A673 (cell line): ENCODE data around the gene PRSS8. TPM values are rescaled to one million over a fixed set of nuclear protein-coding genes. Genes with fewer than 3 reads are reported as not detected.
"Not testable (repeated sequence)": the region's sequence is repeated elsewhere in the genome, so short reads cannot be mapped to it uniquely, and the experiment has no call there.

Source experiments
- BruUV-seq: library from RNA; stranded (reverse); fragments of 400-500 nt; replicated peaks from 2 replicates; lab custom pipeline; 2021; lab: Mats Ljungman, UMichigan
- CTCF ChIA-PET: fragments of 300-600 bp; sonication (Branson Sonifier 250); formaldehyde crosslinking; loops from one replicate; lab custom pipeline; 2022; ENCODE audit warnings: antibody characterized with exemption; lab: Charles Lee
- POLR2A ChIA-PET: fragments of 300-600 bp; sonication (Branson Sonifier 250); formaldehyde crosslinking; loops from one replicate; lab custom pipeline; 2022; ENCODE audit warnings: antibody characterized with exemption; ENCODE audit not compliant: low non-redundant PET; lab: Charles Lee
- DNase-seq: peaks from one replicate; pipeline ENCODE4 v3.0.0-alpha.2; 2015; ENCODE audit warnings: low spot score
- H3K27ac ChIP-seq: fragments of 200-600 bp; sonication (generic); 2 replicates; pipeline ENCODE4 v1.5.1; 2016; ENCODE audit warnings: mixed run types, low read depth, mild to moderate bottlenecking, mixed read lengths, antibody characterized with exemption, low read length; ENCODE audit not compliant: poor library complexity, severe bottlenecking
- H3K27me3 ChIP-seq: fragments of 200-600 bp; sonication (generic); replicated peaks from 2 replicates; pipeline ENCODE4 v1.6.1; 2017; ENCODE audit warnings: mixed run types, low read depth, mild to moderate bottlenecking, mixed read lengths, antibody characterized with exemption, low read length; ENCODE audit not compliant: insufficient read depth, poor library complexity
- H3K36me3 ChIP-seq: fragments of 200-600 bp; sonication (generic); 2 replicates; pipeline ENCODE4 v1.6.1; 2016; ENCODE audit warnings: mixed run types, mild to moderate bottlenecking, mixed read lengths, antibody characterized with exemption, low read length; ENCODE audit not compliant: insufficient read depth, poor library complexity, severe bottlenecking
- H3K4me1 ChIP-seq: fragments of 200-600 bp; sonication (generic); 2 replicates; pipeline ENCODE4 v1.6.1; 2017; ENCODE audit warnings: mixed run types, mild to moderate bottlenecking, mixed read lengths, antibody characterized with exemption, low read length; ENCODE audit not compliant: insufficient read depth, poor library complexity, severe bottlenecking
- H3K4me3 ChIP-seq: fragments of 200-600 bp; sonication (generic); 2 replicates; pipeline ENCODE4 v1.5.1; 2016; ENCODE audit warnings: low read depth, mixed run types, mild to moderate bottlenecking, mixed read lengths, low read length; ENCODE audit not compliant: poor library complexity, severe bottlenecking
- H3K9me3 ChIP-seq: fragments of 200-600 bp; sonication (generic); 2 replicates; pipeline ENCODE4 v1.6.1; 2016; ENCODE audit warnings: mixed run types, low read depth, mild to moderate bottlenecking, mixed read lengths, antibody characterized with exemption, low read length; ENCODE audit not compliant: poor library complexity, severe bottlenecking
- EZH2 ChIP-seq: fragments of 200-600 bp; sonication (generic); IDR thresholded peaks from 2 replicates; pipeline ENCODE4 v1.6.1; 2017; ENCODE audit warnings: borderline replicate concordance, low read depth, mild to moderate bottlenecking, mixed read lengths, antibody characterized with exemption, low read length; ENCODE audit not compliant: poor library complexity, severe bottlenecking
- intact Hi-C: fragments of 100-400 bp; cut with micrococcal nuclease; formaldehyde crosslinking; loops from one replicate; pipeline ENCODE4 v1.10.0; 2022; ENCODE audit not compliant: unreplicated experiment
- total RNA-seq: library from RNA; stranded (reverse); gene quantifications from 2 replicates; pipeline ENCODE4 v1.2.3, GENCODE V29; 2021
- TF ChIP-seq, protein P1 (sequence below): fragments of 300-800, 200-600 bp; sonication (generic); conservative IDR thresholded peaks from 2 replicates; pipeline ENCODE4 v1.5.1; 2017; ENCODE audit warnings: low read depth, mild to moderate bottlenecking, antibody characterized with exemption, low read length, moderate library complexity, mixed read lengths

Gene PRSS8
- total RNA-seq, 1 experiment from 2014 or later = not detected

DNA sequence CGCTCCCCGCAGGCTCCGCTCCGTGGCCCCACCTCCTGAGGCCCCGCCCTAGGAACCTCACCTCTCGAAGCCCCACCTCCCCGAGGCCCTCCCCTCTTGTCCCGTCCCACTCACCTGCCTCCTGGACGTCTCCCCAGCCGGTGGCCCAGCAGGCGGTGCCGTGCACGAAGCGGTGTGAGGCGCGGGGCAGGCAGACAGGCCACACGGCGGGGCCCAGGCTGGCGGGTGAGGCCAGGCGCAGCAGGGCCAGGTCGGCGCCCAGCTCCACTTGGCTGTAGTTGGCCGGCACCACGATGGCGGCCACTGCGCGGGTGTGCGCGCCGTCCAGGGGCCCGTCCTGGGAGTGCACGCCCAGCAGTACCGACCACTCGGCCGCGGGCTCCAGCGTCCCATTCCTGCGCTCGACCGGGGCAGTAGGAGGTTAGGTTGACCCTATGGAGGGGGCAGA, 12.8 kb upstream of the PRSS8 start:
- Histone ChIP-seq H3K4me3 (no peak overlapping the region), H3K9me3 (no peaks in the 10 kb centered on the region), H3K27me3 (no peaks in the 10 kb centered on the region), H3K36me3 (no peaks in the 10 kb centered on the region), H3K27ac (no peak overlapping the region), H3K4me1 (no peaks in the 10 kb centered on the region)
- intact Hi-C loops = loop anchor here (10.0 kb wide), 1 partner anchor 194 kb away; the partner anchor contains the start of gene SETD1A
- no TSS peak for BruUV-seq
- CTCF ChIA-PET = no interaction called here
- no peak for DNase-seq
- POLR2A ChIA-PET = no interaction called here
- TF ChIP-seq EZH2 = no peak
- TF ChIP-seq, protein P1, sequence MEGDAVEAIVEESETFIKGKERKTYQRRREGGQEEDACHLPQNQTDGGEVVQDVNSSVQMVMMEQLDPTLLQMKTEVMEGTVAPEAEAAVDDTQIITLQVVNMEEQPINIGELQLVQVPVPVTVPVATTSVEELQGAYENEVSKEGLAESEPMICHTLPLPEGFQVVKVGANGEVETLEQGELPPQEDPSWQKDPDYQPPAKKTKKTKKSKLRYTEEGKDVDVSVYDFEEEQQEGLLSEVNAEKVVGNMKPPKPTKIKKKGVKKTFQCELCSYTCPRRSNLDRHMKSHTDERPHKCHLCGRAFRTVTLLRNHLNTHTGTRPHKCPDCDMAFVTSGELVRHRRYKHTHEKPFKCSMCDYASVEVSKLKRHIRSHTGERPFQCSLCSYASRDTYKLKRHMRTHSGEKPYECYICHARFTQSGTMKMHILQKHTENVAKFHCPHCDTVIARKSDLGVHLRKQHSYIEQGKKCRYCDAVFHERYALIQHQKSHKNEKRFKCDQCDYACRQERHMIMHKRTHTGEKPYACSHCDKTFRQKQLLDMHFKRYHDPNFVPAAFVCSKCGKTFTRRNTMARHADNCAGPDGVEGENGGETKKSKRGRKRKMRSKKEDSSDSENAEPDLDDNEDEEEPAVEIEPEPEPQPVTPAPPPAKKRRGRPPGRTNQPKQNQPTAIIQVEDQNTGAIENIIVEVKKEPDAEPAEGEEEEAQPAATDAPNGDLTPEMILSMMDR = no peak

DNA sequence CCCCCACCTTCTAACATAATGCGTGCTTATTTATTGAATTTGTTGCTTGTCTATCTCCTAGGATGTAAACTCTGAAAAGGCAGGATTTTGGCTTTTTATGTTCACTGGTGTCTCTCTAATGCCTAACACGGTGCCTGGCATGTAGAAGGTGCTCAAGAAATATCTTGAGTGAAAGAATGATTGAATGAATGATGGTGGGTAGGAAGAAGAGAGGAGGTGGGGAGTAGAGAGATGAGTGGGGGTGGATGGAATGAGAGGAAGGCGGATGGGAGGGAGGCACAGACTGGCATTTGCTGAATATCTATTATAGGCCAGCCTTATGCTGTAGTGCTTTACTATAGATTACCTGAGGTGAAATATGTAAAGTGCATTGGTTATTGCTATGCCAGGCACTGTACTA, 12.0 kb upstream of the PRSS8 start:
- Histone ChIP-seq H3K4me1 (peaks cover 3% of the 10 kb centered on the region), H3K36me3 (no peaks in the 10 kb centered on the region), H3K4me3 (no peak overlapping the region), H3K27ac (no peak overlapping the region), H3K9me3 (no peaks in the 10 kb centered on the region), H3K27me3 (no peaks in the 10 kb centered on the region)
- intact Hi-C loops = loop anchor here (10.0 kb wide), 1 partner anchor 193 kb away; the partner anchor contains the start of gene SETD1A
- no peak for DNase-seq
- ChIA-PET POLR2A (no interaction called here), CTCF (no interaction called here)
- TF ChIP-seq, protein P1 = no peak
- no peak for TF ChIP-seq EZH2
- BruUV-seq = no TSS peak

DNA sequence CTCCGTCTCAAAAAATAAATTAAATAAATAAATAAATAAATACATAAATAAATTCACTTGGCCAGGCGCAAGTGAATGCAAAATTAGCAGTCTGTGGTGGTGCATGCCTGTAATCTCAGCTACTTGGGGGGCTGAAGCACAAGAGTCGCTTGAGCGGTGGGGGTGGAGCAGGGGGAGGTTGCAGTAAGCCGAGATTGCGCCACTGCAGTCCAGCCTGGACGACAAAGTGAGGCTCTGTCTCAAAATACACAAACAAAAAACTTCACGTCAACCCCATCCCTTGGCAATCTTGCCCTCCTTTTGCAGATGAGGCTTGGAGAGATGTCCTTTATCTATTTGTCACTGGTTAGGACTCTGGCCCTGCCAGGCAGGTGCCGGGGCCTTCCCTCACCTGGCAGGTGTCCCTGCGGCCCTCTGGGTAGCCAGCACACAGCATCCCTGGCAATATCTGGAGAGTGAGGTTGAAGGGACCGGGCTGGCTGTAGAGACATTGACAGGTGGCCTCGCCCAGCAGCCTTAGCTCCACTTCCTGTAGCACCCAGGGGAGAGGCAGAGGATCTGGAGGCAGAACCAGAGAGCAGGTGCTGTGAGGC, 10.0 kb upstream of the PRSS8 start:
- intact Hi-C loops = loop anchor here (10.0 kb wide), 1 partner anchor 191 kb away; the partner anchor contains the start of gene SETD1A
- CTCF ChIA-PET = no interaction called here

DNA sequence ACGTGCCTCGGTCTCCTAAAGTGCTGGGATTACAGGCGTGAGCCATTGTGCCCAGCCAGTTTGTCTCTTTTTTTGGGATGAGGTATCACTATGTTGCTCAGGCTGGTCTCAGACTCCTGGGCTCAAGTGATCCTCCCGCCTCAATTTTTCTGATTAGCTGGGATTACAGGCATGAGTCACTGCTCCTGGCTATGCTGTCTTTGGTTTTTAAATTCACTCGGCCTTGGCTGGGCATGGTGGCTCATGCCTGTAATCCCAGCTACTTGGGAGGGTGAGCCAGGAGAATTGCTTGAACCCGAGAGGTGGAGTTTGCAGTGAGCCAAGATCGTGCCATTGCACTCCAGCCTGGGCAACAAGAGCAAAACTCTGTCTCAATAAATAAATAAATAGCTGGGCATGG, 8.9 kb upstream of the PRSS8 start:
- H3K27ac ChIP-seq, H3K27me3 ChIP-seq, CTCF ChIA-PET, DNase-seq, H3K36me3 ChIP-seq, POLR2A ChIA-PET, H3K9me3 ChIP-seq, BruUV-seq, H3K4me3 ChIP-seq: not testable (repeated sequence)
- H3K4me1 ChIP-seq = peaks cover 11% of the 10 kb centered on the region
- intact Hi-C loops = loop anchor here (5.0 to 10.0 kb wide), 2 partner anchors 147 to 190 kb away; partner anchors contain the start of gene SETD1A

More for the DNA sequence above, 10.0 kb upstream of the PRSS8 start:
- Histone ChIP-seq H3K36me3 (no peaks in the 10 kb centered on the region), H3K9me3 (no peaks in the 10 kb centered on the region), H3K27me3 (no peaks in the 10 kb centered on the region), H3K27ac (no peak overlapping the region), H3K4me1 (peaks cover 11% of the 10 kb centered on the region), H3K4me3 (no peak overlapping the region)
- no peak for TF ChIP-seq EZH2
- TF ChIP-seq, protein P1 = no peak
- POLR2A ChIA-PET = interaction anchor here (0.6 kb wide), 1 partner anchor 1158 kb away, joined by 16 read pairs; no protein-coding TSS in a partner anchor
- no TSS peak for BruUV-seq
- DNase-seq = no peak
